H9 (cell line): ENCODE measurements around the gene DAPP1. TPM values are rescaled to one million over a fixed set of nuclear protein-coding genes. Genes with fewer than 3 reads are reported as not detected.

ENCODE experiments used
- DNase-seq: peaks from one replicate; pipeline ENCODE4 v3.0.0-alpha.2; 2017
- H2AFZ ChIP-seq: one replicate; pipeline ENCODE4 v1.6.1; 2013; ENCODE audit warnings: mild to moderate bottlenecking, low read length, control low read depth, moderate library complexity
- H2AK5ac ChIP-seq: 2 replicates; pipeline ENCODE4 v1.6.1; 2013; ENCODE audit warnings: low read length, control low read depth, mixed read lengths; ENCODE audit not compliant: insufficient read length
- H2BK120ac ChIP-seq: one replicate; pipeline ENCODE4 v1.6.1; 2013; ENCODE audit warnings: low read depth, mild to moderate bottlenecking, low read length, control low read depth, inconsistent platforms; ENCODE audit not compliant: poor library complexity, severe bottlenecking
- H2BK12ac ChIP-seq: 2 replicates; pipeline ENCODE4 v1.6.1; 2013; ENCODE audit warnings: low read length, control low read depth, mixed read lengths, low read depth; ENCODE audit not compliant: insufficient read length
- H2BK15ac ChIP-seq: 2 replicates; pipeline ENCODE4 v1.6.1; 2013; ENCODE audit warnings: low read depth, low read length, control low read depth
- H2BK20ac ChIP-seq: one replicate; pipeline ENCODE4 v1.6.1; 2013; ENCODE audit warnings: low read depth, mild to moderate bottlenecking, low read length, control low read depth, inconsistent platforms; ENCODE audit not compliant: poor library complexity, severe bottlenecking
- H2BK5ac ChIP-seq: 2 replicates; pipeline ENCODE4 v1.6.1; 2013; ENCODE audit warnings: low read length, control low read depth, mixed read lengths; ENCODE audit not compliant: insufficient read length
- H3K14ac ChIP-seq: 2 replicates; pipeline ENCODE4 v1.6.1; 2013; ENCODE audit warnings: low read length, control low read depth; ENCODE audit not compliant: insufficient read depth
- H3K18ac ChIP-seq: 2 replicates; pipeline ENCODE4 v1.6.1; 2013; ENCODE audit warnings: low read depth, mild to moderate bottlenecking, mixed read lengths, low read length, control low read depth; ENCODE audit not compliant: insufficient read length
- H3K23ac ChIP-seq: 2 replicates; pipeline ENCODE4 v1.6.1; 2013; ENCODE audit warnings: low read length, control low read depth, mixed read lengths, low read depth; ENCODE audit not compliant: insufficient read length
- H3K23me2 ChIP-seq: 2 replicates; pipeline ENCODE4 v1.6.1; 2013; ENCODE audit warnings: low read depth, mild to moderate bottlenecking, mixed read lengths, low read length, control low read depth; ENCODE audit not compliant: insufficient read length, poor library complexity, severe bottlenecking
- H3K27ac ChIP-seq: 2 replicates; pipeline ENCODE4 v1.5.1; 2013; ENCODE audit warnings: low read length, control low read depth, mixed read lengths, low read depth; ENCODE audit not compliant: insufficient read length
- H3K27me3 ChIP-seq: 2 replicates; pipeline ENCODE4 v1.6.1; 2013; ENCODE audit warnings: low read length, control low read depth, inconsistent platforms; ENCODE audit not compliant: insufficient read depth
- H3K4ac ChIP-seq: 2 replicates; pipeline ENCODE4 v1.6.1; 2013; ENCODE audit warnings: low read depth, mild to moderate bottlenecking, control low read depth, inconsistent platforms, low read length, moderate library complexity
- H3K4me1 ChIP-seq: 2 replicates; pipeline ENCODE4 v1.6.1; 2013; ENCODE audit warnings: low read length, control low read depth, inconsistent platforms; ENCODE audit not compliant: insufficient read depth
- H3K4me2 ChIP-seq: 2 replicates; pipeline ENCODE4 v1.6.1; 2013; ENCODE audit warnings: low read length, control low read depth, mixed read lengths; ENCODE audit not compliant: insufficient read length, insufficient read depth
- H3K56ac ChIP-seq: 2 replicates; pipeline ENCODE4 v1.6.1; 2013; ENCODE audit warnings: low read depth, mild to moderate bottlenecking, mixed read lengths, low read length, control low read depth; ENCODE audit not compliant: insufficient read length
- H3K79me1 ChIP-seq: 2 replicates; pipeline ENCODE4 v1.6.1; 2013; ENCODE audit warnings: low read depth, mild to moderate bottlenecking, moderate library complexity, low read length, control low read depth, inconsistent platforms; ENCODE audit not compliant: insufficient read depth, poor library complexity, severe bottlenecking
- H3K79me2 ChIP-seq: 2 replicates; pipeline ENCODE4 v1.6.1; 2013; ENCODE audit warnings: low read length, control low read depth, inconsistent platforms; ENCODE audit not compliant: insufficient read depth
- H3K9ac ChIP-seq: 2 replicates; pipeline ENCODE4 v1.6.1; 2013; ENCODE audit warnings: low read length, control low read depth, mixed read lengths; ENCODE audit not compliant: insufficient read length; ENCODE audit errors: extremely low read depth
- H3K9me3 ChIP-seq: one replicate; pipeline ENCODE4 v1.6.1; 2013; ENCODE audit warnings: low read depth, low read length, inconsistent platforms; ENCODE audit not compliant: control insufficient read depth
- H3T11ph ChIP-seq: one replicate; pipeline ENCODE4 v1.6.1; 2013; ENCODE audit warnings: mild to moderate bottlenecking, low read length, control low read depth, inconsistent platforms
- H4K20me1 ChIP-seq: one replicate; pipeline ENCODE4 v1.6.1; 2013; ENCODE audit not compliant: control insufficient read depth, insufficient read length, insufficient read depth
- H4K5ac ChIP-seq: 2 replicates; pipeline ENCODE4 v1.6.1; 2013; ENCODE audit warnings: low read depth, mild to moderate bottlenecking, mixed read lengths, low read length, control low read depth; ENCODE audit not compliant: insufficient read length
- H4K8ac ChIP-seq: replicated peaks from 2 replicates; pipeline ENCODE4 v1.6.1; 2013; ENCODE audit warnings: low read length, control low read depth, mixed read lengths, low read depth; ENCODE audit not compliant: insufficient read length
- H4K91ac ChIP-seq: 2 replicates; pipeline ENCODE4 v1.6.1; 2013; ENCODE audit warnings: low read depth, mild to moderate bottlenecking, moderate library complexity, mixed read lengths, low read length, control low read depth; ENCODE audit not compliant: insufficient read length
- H3K27ac Mint-ChIP-seq, 3 experiments: 2 replicates in 2 of 3; 3 replicates in 1 of 3; pipeline ENCODE4 v1.8.0; 2020 to 2021; ENCODE audit warnings: mixed read lengths in 3 of 3, mild to moderate bottlenecking in 1 of 3, moderate library complexity in 1 of 3
- H3K27me3 Mint-ChIP-seq: 2 replicates; pipeline ENCODE4 v1.8.0; 2021; ENCODE audit warnings: low read depth, mild to moderate bottlenecking, moderate library complexity, mixed read lengths
- H3K36me3 Mint-ChIP-seq, 3 experiments: 2 replicates in 2 of 3; 3 replicates in 1 of 3; pipeline ENCODE4 v1.8.0; 2020 to 2021; ENCODE audit warnings: low read depth in 3 of 3, mixed read lengths in 3 of 3; ENCODE audit not compliant: insufficient read depth in 1 of 3
- H3K4me1 Mint-ChIP-seq, 2 experiments: 2 replicates each; pipeline ENCODE4 v1.8.0; 2020; ENCODE audit warnings: mixed read lengths in 2 of 2
- H3K4me3 Mint-ChIP-seq, 2 experiments: 2 replicates in 1 of 2; 3 replicates in 1 of 2; pipeline ENCODE4 v1.8.0; 2020 to 2021; ENCODE audit warnings: mild to moderate bottlenecking in 2 of 2, mixed read lengths in 2 of 2, moderate library complexity in 1 of 2
- H3K9me3 Mint-ChIP-seq, 2 experiments: 2 replicates in 1 of 2; 3 replicates in 1 of 2; pipeline ENCODE4 v1.8.0; 2020; ENCODE audit warnings: mild to moderate bottlenecking in 2 of 2, mixed read lengths in 2 of 2, moderate library complexity in 1 of 2
- WGBS: extraction: QIAGEN DNeasy Blood & Tissue Kit; methylation state at CpG from one replicate; pipeline ENCODE4 v1.1.7; 2013; ENCODE audit warnings: missing lambda C conversion rate, low lambda C conversion rate, mixed read lengths; ENCODE audit not compliant: insufficient read length; ENCODE audit errors: extremely low coverage; 5-methylcytosine and 5-hydroxymethylcytosine counted together
- total RNA-seq: library from RNA; stranded (reverse); gene quantifications from 2 replicates; pipeline ENCODE4 v1.2.1, GENCODE V29; 2021
- TF ChIP-seq, protein P1 (sequence below): fragments of 200-600 bp; sonication (generic); conservative IDR thresholded peaks from 3 replicates; pipeline ENCODE4 v1.8.0; 2021; ENCODE audit warnings: antibody characterized with exemption, mild to moderate bottlenecking

The DAPP1 gene
- total RNA-seq, 1 experiment from 2014 or later = not detected

DNA sequence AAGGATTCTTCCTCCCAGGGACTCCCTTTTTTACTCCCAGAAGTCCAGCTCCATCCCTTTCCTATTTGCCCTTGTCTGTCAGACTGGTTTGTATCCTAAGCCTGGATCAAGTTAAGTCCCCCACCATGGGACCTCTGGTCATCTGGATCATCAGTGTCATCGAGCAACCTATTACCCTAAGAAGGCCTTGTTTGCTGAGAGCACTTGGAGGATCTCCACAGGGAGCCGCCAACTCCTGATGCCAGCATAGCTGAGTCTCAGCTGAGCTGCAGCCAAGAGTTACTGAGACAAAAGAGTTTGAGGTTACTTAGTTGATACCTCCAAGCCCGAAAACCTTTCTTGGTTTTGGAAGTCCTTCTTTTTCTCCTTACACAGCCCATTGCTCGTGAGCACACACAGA is 10.1 kb upstream of the DAPP1 start:
- H2AFZ ChIP-seq = no peak overlapping the region

More for the DNA sequence above, 10.1 kb upstream of the DAPP1 start:
- H2AK5ac ChIP-seq = no peak overlapping the region
- H3K9ac ChIP-seq = no peak overlapping the region
- Mint-ChIP-seq H3K9me3 (no peaks in the 10 kb centered on the region), H3K27ac (no peak overlapping the region), H3K27me3 (no peaks in the 10 kb centered on the region), H3K4me1 (peaks cover 12 to 13% of the 10 kb centered on the region in 2 experiments), H3K4me3 (no peak overlapping the region), H3K36me3 (no peaks in the 10 kb centered on the region)
- no peaks in the 10 kb centered on the region for H3K4me1 ChIP-seq
- no peak for DNase-seq
- H3K79me1 ChIP-seq = no peaks in the 10 kb centered on the region
- H4K20me1 ChIP-seq = no peaks in the 10 kb centered on the region
- no peak overlapping the region for H2BK15ac ChIP-seq
- no peak overlapping the region for H4K5ac ChIP-seq
- no peak overlapping the region for H4K8ac ChIP-seq
- H3K4ac ChIP-seq = no peak overlapping the region
- no peaks in the 10 kb centered on the region for H3K9me3 ChIP-seq
- H3K27me3 ChIP-seq = no peaks in the 10 kb centered on the region
- no peak overlapping the region for H4K91ac ChIP-seq
- no peak overlapping the region for H3K18ac ChIP-seq
- H2BK120ac ChIP-seq = no peak overlapping the region
- no peaks in the 10 kb centered on the region for H3K79me2 ChIP-seq
- H3K23ac ChIP-seq = no peak overlapping the region
- no CpG with 5 or more reads among the region's 4 CpGs for WGBS
- H3K14ac ChIP-seq = no peak overlapping the region
- H2BK12ac ChIP-seq = no peak overlapping the region
- no peak overlapping the region for H3T11ph ChIP-seq
- no peak overlapping the region for H3K56ac ChIP-seq
- H3K4me2 ChIP-seq = no peak overlapping the region
- H3K27ac ChIP-seq = no peak overlapping the region
- H2BK5ac ChIP-seq = no peak overlapping the region
- TF ChIP-seq, protein P1, sequence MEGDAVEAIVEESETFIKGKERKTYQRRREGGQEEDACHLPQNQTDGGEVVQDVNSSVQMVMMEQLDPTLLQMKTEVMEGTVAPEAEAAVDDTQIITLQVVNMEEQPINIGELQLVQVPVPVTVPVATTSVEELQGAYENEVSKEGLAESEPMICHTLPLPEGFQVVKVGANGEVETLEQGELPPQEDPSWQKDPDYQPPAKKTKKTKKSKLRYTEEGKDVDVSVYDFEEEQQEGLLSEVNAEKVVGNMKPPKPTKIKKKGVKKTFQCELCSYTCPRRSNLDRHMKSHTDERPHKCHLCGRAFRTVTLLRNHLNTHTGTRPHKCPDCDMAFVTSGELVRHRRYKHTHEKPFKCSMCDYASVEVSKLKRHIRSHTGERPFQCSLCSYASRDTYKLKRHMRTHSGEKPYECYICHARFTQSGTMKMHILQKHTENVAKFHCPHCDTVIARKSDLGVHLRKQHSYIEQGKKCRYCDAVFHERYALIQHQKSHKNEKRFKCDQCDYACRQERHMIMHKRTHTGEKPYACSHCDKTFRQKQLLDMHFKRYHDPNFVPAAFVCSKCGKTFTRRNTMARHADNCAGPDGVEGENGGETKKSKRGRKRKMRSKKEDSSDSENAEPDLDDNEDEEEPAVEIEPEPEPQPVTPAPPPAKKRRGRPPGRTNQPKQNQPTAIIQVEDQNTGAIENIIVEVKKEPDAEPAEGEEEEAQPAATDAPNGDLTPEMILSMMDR = no peak
- H3K23me2 ChIP-seq = no peaks in the 10 kb centered on the region
- no peak overlapping the region for H2BK20ac ChIP-seq
